Spleen (tissue), 11 donors: ENCODE data around the gene AKNA. TPM values are rescaled to one million over a fixed set of nuclear protein-coding genes. Genes with fewer than 3 reads are reported as not detected.

Source experiments
- DNase-seq: peaks from one replicate; pipeline ENCODE4 v3.0.0-alpha.2; 2020
- H3K27ac ChIP-seq, 8 donors: fragments of 200-600 bp; sonication (generic) in 7 of 8; 1 replicate in 4 of 8; 2 replicates in 4 of 8; pipeline versions ENCODE4 v1.5.0 to v1.8.0; 2016 to 2021; ENCODE audit warnings: inconsistent platforms in 4 of 8, mild to moderate bottlenecking in 4 of 8, moderate library complexity in 1 of 8
- H3K27me3 ChIP-seq, 7 donors: fragments of 200-600 bp; sonication (generic) in 6 of 7; replicated peaks in 1 of 7; 1 replicate in 4 of 7; 2 replicates in 3 of 7; pipeline versions ENCODE4 v1.5.0 to v1.8.0; 2016 to 2021; ENCODE audit warnings: inconsistent platforms in 3 of 7, mild to moderate bottlenecking in 1 of 7
- H3K36me3 ChIP-seq, 6 donors: fragments of 200-600 bp; sonication (generic) in 5 of 6; 1 replicate in 4 of 6; 2 replicates in 2 of 6; pipeline versions ENCODE4 v1.5.0 to v1.8.0; 2016 to 2021; ENCODE audit warnings: inconsistent platforms in 2 of 6
- H3K4me1 ChIP-seq, 6 donors: fragments of 200-600 bp; sonication (generic) in 5 of 6; 1 replicate in 3 of 6; 2 replicates in 3 of 6; pipeline versions ENCODE4 v1.5.0 to v1.8.0; 2016 to 2021; ENCODE audit warnings: inconsistent platforms in 3 of 6
- H3K4me3 ChIP-seq, 8 donors: fragments of 200-600 bp; sonication (generic) in 7 of 8; 1 replicate in 4 of 8; 2 replicates in 4 of 8; pipeline versions ENCODE4 v1.5.0 to v1.8.0; 2016 to 2021; ENCODE audit warnings: inconsistent platforms in 4 of 8, mild to moderate bottlenecking in 4 of 8, moderate library complexity in 2 of 8
- H3K9me3 ChIP-seq, 8 donors: fragments of 200-600 bp; sonication (generic) in 7 of 8; 1 replicate in 4 of 8; 2 replicates in 4 of 8; pipeline versions ENCODE4 v1.5.0 to v1.8.0; 2016 to 2021; ENCODE audit warnings: inconsistent platforms in 4 of 8
- CTCF ChIP-seq, 11 experiments: fragments of 200-600 bp in 7 of 11; fragments of 450-650 bp in 4 of 11; sonication (generic) in 4 of 11; IDR thresholded peaks in 8 of 11; conservative IDR thresholded peaks in 3 of 11; 1 replicate in 7 of 11; 2 replicates in 4 of 11; pipeline versions ENCODE4 v1.4.0 to v1.8.0; 2016 to 2021; ENCODE audit warnings: antibody characterized with exemption in 11 of 11, inconsistent platforms in 4 of 11, mild to moderate bottlenecking in 1 of 11
- POLR2A ChIP-seq, 3 donors: fragments of 450-650 bp; IDR thresholded peaks; one replicate each; pipeline ENCODE4 v1.5.1; 2017; ENCODE audit warnings: antibody characterized with exemption in 3 of 3, mild to moderate bottlenecking in 1 of 3
- POLR2AphosphoS5 ChIP-seq, 3 donors: sonication (generic); formaldehyde crosslinking; IDR thresholded peaks; one replicate each; pipeline ENCODE4 v1.5.1; 2017; ENCODE audit warnings: antibody characterized with exemption in 3 of 3
- WGBS, 5 donors: extraction: QIAGEN DNeasy Blood & Tissue Kit in 3 of 5; methylation state at CpG; one replicate each; pipeline versions ENCODE4 v1.1.5 to v1.1.7; 2013 to 2018; 5-methylcytosine and 5-hydroxymethylcytosine counted together
- intact Hi-C: fragments of 100-400 bp; cut with DNase I; formaldehyde crosslinking; loops from one replicate; pipeline ENCODE4 v1.15.0; 2023; ENCODE audit warnings: low total_unique reads
- polyA plus RNA-seq, 3 donors: library from polyadenylated mRNA; stranded (reverse); fragments of 200-250 nt; gene quantifications; one replicate each; pipeline ENCODE4 v1.2.1, GENCODE V29; 2013
- total RNA-seq, 7 donors: library from RNA; depleted of rRNA in 3 of 7; stranded (reverse); fragments of >200 nt in 3 of 7; fragmentation: NEBNext Ultra II Directional in 4 of 7; extraction: Animal tissue kit (Norgen Biotek cat#: 25700) in 4 of 7; gene quantifications; one replicate each; pipeline versions ENCODE4 v1.1.0 to v1.2.1, GENCODE V29; 2016 to 2021
- donor health status: healthy with polysubstance abuse.
- donor health status: DM: no; HTN: no; CAD: no; lungs with moderate emphysema.
- donor health status: DM: no; HTN: no; CAD: no.
- donor health status: Bipolar disorder and iron deficiency.
- donor health status: healthy.
- donor health status: DM: no; HTN: no; CAD: no.
- donor health status: DM: yes; HTN: yes; CAD: no.

The AKNA gene
- total and polyA plus RNA-seq, 10 donors, result 92.9 to 324 (median 216) TPM

DNA sequence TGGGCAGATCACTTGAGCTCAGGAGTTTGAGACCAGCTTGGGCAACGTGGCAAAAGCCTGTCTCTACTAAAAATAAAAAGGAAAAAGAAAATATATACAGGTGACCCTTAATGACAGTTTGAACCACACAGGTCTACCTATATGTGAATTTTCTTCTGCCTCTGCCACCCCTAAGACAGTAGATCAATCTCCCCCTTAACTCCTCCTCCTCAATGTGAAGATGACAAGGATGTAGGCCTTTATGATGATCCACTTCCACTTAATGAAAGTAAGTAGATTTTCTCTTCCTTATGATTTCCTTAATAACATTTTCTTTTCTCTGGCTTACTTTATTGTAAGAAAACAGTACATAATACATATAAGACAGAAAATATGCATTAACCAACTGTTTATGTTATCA, 3.4 kb downstream of the AKNA start:
- Histone ChIP-seq H3K4me1 (peaks cover 47 to 98% (median 90%) of the 10 kb centered on the region in 6 donors), H3K36me3 (peaks cover 2 to 63% (median 21%) of the 10 kb centered on the region in 6 donors), H3K27ac (peak overlapping the region; percentile 91 to 99 (median 95)), H3K27me3 (no peaks in the 10 kb centered on the region), H3K9me3 (no peaks in the 10 kb centered on the region), H3K4me3 (peak overlapping the region in 7 of 8 donors; percentile 68 to 88 (median 84))
- 13 to 54% (median 25%) methylated on average over 1 of the region's 1 CpG for WGBS, 5 donors
- TF ChIP-seq POLR2A (IDR thresholded peaks at IDR 0.05), result no peak
- TF ChIP-seq CTCF (IDR thresholded peaks at IDR 0.05 in 8 of 11, conservative IDR thresholded peaks at IDR 0.05 in 3 of 11), result no peak
- no peak for TF ChIP-seq POLR2AphosphoS5 (IDR thresholded peaks at IDR 0.05)
- peak; percentile 32 for DNase-seq
- intact Hi-C loops, result no loop called here

GRCh38 chr9:114383521-114384231, 4.1 kb downstream of the AKNA start:
- Histone ChIP-seq H3K27ac (peak overlapping the region; percentile 91 to 99 (median 95)), H3K4me3 (peak overlapping the region; percentile 0 to 88 (median 77)), H3K9me3 (no peaks in the 10 kb centered on the region), H3K4me1 (peaks cover 45 to 98% (median 90%) of the 10 kb centered on the region in 6 donors), H3K27me3 (no peaks in the 10 kb centered on the region), H3K36me3 (peaks cover 4 to 68% (median 28%) of the 10 kb centered on the region in 6 donors)
- 18 to 26% (median 21%) methylated on average over 8 of the region's 8 CpGs for WGBS, 5 donors
- intact Hi-C loops, result no loop called here
- TF ChIP-seq CTCF (IDR thresholded peaks at IDR 0.05 in 8 of 11, conservative IDR thresholded peaks at IDR 0.05 in 3 of 11), result no peak
- TF ChIP-seq POLR2AphosphoS5 (IDR thresholded peaks at IDR 0.05), result peak in 1 of 3 donors; percentile 62
- DNase-seq, result peak; percentile 73

DNA sequence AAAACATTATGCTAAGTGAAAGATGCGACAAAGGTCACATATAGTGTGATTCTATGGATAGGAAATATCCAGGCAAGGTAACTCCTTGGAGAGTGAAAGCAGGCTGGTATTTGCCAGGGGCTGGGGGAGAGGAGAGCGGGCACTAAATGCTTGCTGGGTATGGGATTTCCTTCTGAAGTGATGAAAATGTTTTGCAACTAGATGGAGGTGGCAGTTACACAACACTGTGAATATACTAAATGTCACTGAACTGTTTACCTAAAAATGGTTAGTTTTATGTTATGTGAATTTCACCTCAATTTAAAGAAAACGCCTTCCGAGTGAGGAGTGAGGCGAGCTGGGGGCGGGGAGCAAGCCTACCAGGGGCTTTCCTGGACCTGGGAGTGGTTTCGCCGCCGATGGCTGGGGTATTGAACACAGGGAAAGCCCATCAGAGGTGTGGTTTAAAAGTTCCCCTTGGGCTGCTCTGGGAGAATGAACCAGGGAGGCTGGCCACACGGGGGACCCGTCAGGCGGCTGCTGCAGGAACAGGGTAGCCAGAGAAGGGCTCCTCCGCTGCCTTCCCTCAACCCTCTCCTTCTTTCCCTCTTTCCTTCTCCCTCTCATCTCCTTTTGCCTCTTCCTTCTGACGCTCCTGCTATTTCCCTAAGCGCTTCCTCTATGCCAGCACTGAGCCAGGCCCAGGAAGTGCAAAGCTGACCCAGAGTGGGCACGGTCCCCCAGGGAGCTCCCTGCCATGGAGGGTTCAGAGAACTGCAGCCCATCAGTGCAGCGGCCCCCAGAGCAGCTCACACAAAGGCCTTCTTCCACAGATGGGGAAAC, 4.9 kb downstream of the AKNA start:
- H3K9me3 ChIP-seq, result no peaks in the 10 kb centered on the region
- H3K36me3 ChIP-seq, result peaks cover 4 to 70% (median 32%) of the 10 kb centered on the region in 6 donors
- peak; percentile 90 for DNase-seq
- TF ChIP-seq CTCF (IDR thresholded peaks at IDR 0.05 in 8 of 11, conservative IDR thresholded peaks at IDR 0.05 in 3 of 11) (peak in 6 of 11 experiments; percentile 13 to 41 (median 26)), POLR2A (IDR thresholded peaks at IDR 0.05) (no peak), POLR2AphosphoS5 (IDR thresholded peaks at IDR 0.05) (peak; percentile 43 to 65 (median 57))
- H3K4me1 ChIP-seq, result peaks cover 41 to 98% (median 90%) of the 10 kb centered on the region in 6 donors
- 13 to 21% (median 17%) methylated on average over 17 of the region's 17 CpGs for WGBS, 5 donors
- peak overlapping the region; percentile 0 to 88 (median 77) for H3K4me3 ChIP-seq
- H3K27ac ChIP-seq, result peak overlapping the region; percentile 91 to 99 (median 95)
- H3K27me3 ChIP-seq, result no peaks in the 10 kb centered on the region
- intact Hi-C loops, result no loop called here
